ENCODE data around the gene OPN4.

OPN4 gene

GRCh38 chr10:86653379-86653778 is 968 bp upstream of the OPN4 start:
- TF ChIP-seq CTCF (IDR thresholded peaks at IDR 0.05; ENCODE audit: extremely low read depth, missing control alignments): no peak
- no peak for DNase-seq (ENCODE audit: low spot score)

GRCh38 chr10:86653987-86654386 is 360 bp upstream of the OPN4 start:
- no peak for DNase-seq (ENCODE audit: low spot score)
- TF ChIP-seq CTCF (IDR thresholded peaks at IDR 0.05; ENCODE audit: extremely low read depth, missing control alignments): no peak

- no peak for DNase-seq (ENCODE audit: low spot score)
- no peak for TF ChIP-seq CTCF (IDR thresholded peaks at IDR 0.05; ENCODE audit: extremely low read depth, missing control alignments)
Observed at GRCh38 chr10:86655173-86655540, 810 bp downstream of the OPN4 start.

GRCh38 chr10:86655596-86655995 is 1.2 kb downstream of the OPN4 start:
- no peak for TF ChIP-seq CTCF (IDR thresholded peaks at IDR 0.05; ENCODE audit: extremely low read depth, missing control alignments)
- no peak for DNase-seq (ENCODE audit: low spot score)

GRCh38 chr10:86657011-86657395 is 2.7 kb downstream of the OPN4 start:
- TF ChIP-seq CTCF (IDR thresholded peaks at IDR 0.05; ENCODE audit: extremely low read depth, missing control alignments): no peak
- DNase-seq (ENCODE audit: low spot score): no peak

- TF ChIP-seq CTCF (IDR thresholded peaks at IDR 0.05; ENCODE audit: extremely low read depth, missing control alignments): no peak
- DNase-seq (ENCODE audit: low spot score): no peak
Observed at GRCh38 chr10:86657396-86658011, 3.2 kb downstream of the OPN4 start.

GRCh38 chr10:86658261-86658741 is 4.0 kb downstream of the OPN4 start:
- DNase-seq (ENCODE audit: low spot score): no peak
- TF ChIP-seq CTCF (IDR thresholded peaks at IDR 0.05; ENCODE audit: extremely low read depth, missing control alignments): no peak

Data from GM20000 (cell line).